ENCODE measurements around the gene LHFPL4.

LHFPL4 gene

DNA sequence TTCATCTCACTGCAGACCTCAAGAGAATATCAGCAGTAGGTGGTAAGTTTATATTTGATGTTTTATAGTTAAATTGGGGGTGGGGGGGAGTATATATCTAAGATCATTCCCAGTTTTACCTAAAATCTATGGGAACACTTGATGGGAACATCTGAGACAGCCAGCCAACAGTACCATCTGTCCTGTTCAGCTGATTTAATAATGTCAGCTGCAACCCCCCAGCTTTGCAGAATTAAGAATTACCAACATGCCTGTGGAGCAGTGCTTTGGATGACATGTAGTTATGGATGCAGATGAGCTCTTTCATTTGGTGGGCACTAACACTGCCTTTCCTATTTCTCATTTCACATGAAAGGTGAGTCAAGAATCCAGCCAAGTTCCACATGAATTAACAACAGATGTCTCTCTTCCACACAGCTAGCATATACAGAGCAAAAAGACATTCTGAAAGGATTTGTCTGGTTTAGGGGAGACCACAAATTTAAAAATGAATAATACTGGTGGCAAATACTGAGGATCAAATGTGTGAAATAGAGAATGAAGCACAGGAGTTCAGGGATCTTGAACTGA lies 80.0 kb downstream of the LHFPL4 start:
- no peak overlapping the region for H4K91ac ChIP-seq (ENCODE audit: low read depth, low read length, poor library complexity)
- no peak overlapping the region for H2BK5ac ChIP-seq (ENCODE audit: low read length)
- no peaks in the 10 kb centered on the region for H3K79me1 ChIP-seq (ENCODE audit: low read depth, low read length)
- H2BK120ac ChIP-seq (ENCODE audit: low read depth, low read length), result no peak overlapping the region
- no peak overlapping the region for H3K27ac ChIP-seq (replicated peaks; ENCODE audit: low read length)
- no peak overlapping the region for H2AK5ac ChIP-seq (ENCODE audit: low read depth, low read length)
- no peaks in the 10 kb centered on the region for H3K9me3 ChIP-seq (replicated peaks in 1 of 2; ENCODE audit: control insufficient read depth in 2 of 2, insufficient read depth in 1 of 2, low read depth in 1 of 2, low read length in 2 of 2)
- H3K4me3 ChIP-seq (ENCODE audit: low read length in 2 of 2), result no peak overlapping the region
- H3K36me3 ChIP-seq (replicated peaks in 1 of 2; ENCODE audit: control insufficient read depth in 2 of 2, insufficient read depth in 2 of 2, low read length in 2 of 2), result peaks cover 66 to 99% of the 10 kb centered on the region in 2 donors
- H3K14ac ChIP-seq (ENCODE audit: low read length), result no peak overlapping the region
- no peak overlapping the region for H3K23ac ChIP-seq (ENCODE audit: low read depth, low read length, poor library complexity)
- no peak overlapping the region for H2AFZ ChIP-seq (ENCODE audit: low read length)
- H3K4ac ChIP-seq (ENCODE audit: low read length), result no peak overlapping the region
- no peaks in the 10 kb centered on the region for H3K4me1 ChIP-seq (ENCODE audit: control insufficient read depth in 2 of 2, insufficient read depth in 1 of 2, low read depth in 1 of 2, low read length in 2 of 2)
- H4K8ac ChIP-seq (ENCODE audit: low read depth, low read length), result no peak overlapping the region
- H2BK15ac ChIP-seq (ENCODE audit: low read length), result no peak overlapping the region
- no peaks in the 10 kb centered on the region for H3K27me3 ChIP-seq (ENCODE audit: control insufficient read depth in 3 of 3, insufficient read depth in 3 of 3, low read depth in 1 of 3, low read length in 3 of 3)
- no peak overlapping the region for H3K9ac ChIP-seq (ENCODE audit: low read depth, low read length, poor library complexity)
- no peak for DNase-seq (ENCODE audit: low spot score)
- no peak overlapping the region for H2BK12ac ChIP-seq (ENCODE audit: low read length)
- no peak overlapping the region for H3K4me2 ChIP-seq (ENCODE audit: insufficient read depth, low read length, poor library complexity, severe bottlenecking)
- no peak overlapping the region for H3K18ac ChIP-seq (ENCODE audit: low read length)

DNA sequence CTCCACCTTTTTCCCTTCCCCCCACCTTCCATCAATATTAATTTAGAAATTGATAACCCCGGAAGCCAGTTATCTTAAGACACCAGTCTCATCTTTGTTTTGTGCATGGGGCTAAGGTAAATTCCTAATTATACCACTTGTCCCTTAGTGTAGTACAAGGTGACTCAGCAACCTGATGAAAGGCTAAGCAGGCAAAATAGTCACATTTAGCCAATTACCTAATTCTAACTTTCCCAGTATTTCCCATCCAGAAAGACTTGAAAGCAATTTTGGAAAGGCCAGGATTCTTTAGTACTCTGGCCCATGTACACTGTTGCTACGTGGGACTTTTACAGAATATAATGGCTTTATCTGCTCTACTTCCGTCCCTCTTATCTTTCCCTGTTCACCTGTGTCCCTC lies 83.6 kb downstream of the LHFPL4 start:
- H3K23ac ChIP-seq (ENCODE audit: low read depth, low read length, poor library complexity), result no peak overlapping the region
- H3K27me3 ChIP-seq (ENCODE audit: control insufficient read depth in 3 of 3, insufficient read depth in 3 of 3, low read depth in 1 of 3, low read length in 3 of 3), result no peaks in the 10 kb centered on the region
- no peaks in the 10 kb centered on the region for H3K79me1 ChIP-seq (ENCODE audit: low read depth, low read length)
- no peak overlapping the region for H4K91ac ChIP-seq (ENCODE audit: low read depth, low read length, poor library complexity)
- no peak overlapping the region for H4K8ac ChIP-seq (ENCODE audit: low read depth, low read length)
- H2BK5ac ChIP-seq (ENCODE audit: low read length), result no peak overlapping the region
- no peak overlapping the region for H2BK15ac ChIP-seq (ENCODE audit: low read length)
- no peak overlapping the region for H3K27ac ChIP-seq (replicated peaks; ENCODE audit: low read length)
- H3K9me3 ChIP-seq (replicated peaks in 1 of 2; ENCODE audit: control insufficient read depth in 2 of 2, insufficient read depth in 1 of 2, low read depth in 1 of 2, low read length in 2 of 2), result peaks cover 0 to 2% of the 10 kb centered on the region in 2 donors
- no peak overlapping the region for H3K4me2 ChIP-seq (ENCODE audit: insufficient read depth, low read length, poor library complexity, severe bottlenecking)
- no peak overlapping the region for H3K4ac ChIP-seq (ENCODE audit: low read length)
- H3K14ac ChIP-seq (ENCODE audit: low read length), result no peak overlapping the region
- H3K4me3 ChIP-seq (ENCODE audit: low read length in 2 of 2), result no peak overlapping the region
- no peak for DNase-seq (ENCODE audit: low spot score)
- no peak overlapping the region for H2BK120ac ChIP-seq (ENCODE audit: low read depth, low read length)
- H3K36me3 ChIP-seq (replicated peaks in 1 of 2; ENCODE audit: control insufficient read depth in 2 of 2, insufficient read depth in 2 of 2, low read length in 2 of 2), result peaks cover 61 to 99% of the 10 kb centered on the region in 2 donors
- H3K18ac ChIP-seq (ENCODE audit: low read length), result no peak overlapping the region
- no peak overlapping the region for H2AFZ ChIP-seq (ENCODE audit: low read length)
- H2AK5ac ChIP-seq (ENCODE audit: low read depth, low read length), result no peak overlapping the region
- no peak overlapping the region for H2BK12ac ChIP-seq (ENCODE audit: low read length)
- H3K9ac ChIP-seq (ENCODE audit: low read depth, low read length, poor library complexity), result no peak overlapping the region
- H3K4me1 ChIP-seq (ENCODE audit: control insufficient read depth in 2 of 2, insufficient read depth in 1 of 2, low read depth in 1 of 2, low read length in 2 of 2), result no peaks in the 10 kb centered on the region
- WGBS, 2 donors (ENCODE audit: extremely low coverage in 2 of 2, insufficient read length in 2 of 2, insufficient replicate concordance in 1 of 2), result no CpG with 5 or more reads among the region's 3 CpGs

DNA sequence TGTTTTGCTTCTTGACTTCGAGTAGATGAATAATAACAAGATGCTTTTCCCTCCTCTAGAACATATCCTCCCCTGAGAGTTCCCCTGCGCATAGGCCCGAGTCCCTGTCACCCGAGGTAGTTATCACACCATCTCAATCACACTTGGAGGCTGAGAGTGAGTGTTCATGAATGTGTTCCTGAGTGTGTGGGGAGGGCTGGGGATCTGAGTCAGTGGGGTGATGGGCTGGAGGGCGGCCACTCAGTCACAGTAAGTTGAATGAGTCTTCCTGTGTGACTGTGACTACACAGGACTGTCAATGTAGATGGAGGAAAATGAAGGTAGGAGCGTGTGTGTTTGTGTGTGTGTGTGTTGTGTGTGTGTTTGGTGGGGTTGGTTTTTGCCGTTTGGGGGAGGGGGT lies 85.2 kb downstream of the LHFPL4 start:
- Histone ChIP-seq H3K4ac (ENCODE audit: low read length) (no peak overlapping the region), H3K27me3 (ENCODE audit: control insufficient read depth in 3 of 3, insufficient read depth in 3 of 3, low read depth in 1 of 3, low read length in 3 of 3) (no peaks in the 10 kb centered on the region), H3K9ac (ENCODE audit: low read depth, low read length, poor library complexity) (no peak overlapping the region), H3K79me1 (ENCODE audit: low read depth, low read length) (no peaks in the 10 kb centered on the region), H2AFZ (ENCODE audit: low read length) (no peak overlapping the region), H2BK120ac (ENCODE audit: low read depth, low read length) (no peak overlapping the region), H3K36me3 (replicated peaks in 1 of 2; ENCODE audit: control insufficient read depth in 2 of 2, insufficient read depth in 2 of 2, low read length in 2 of 2) (peaks cover 60 to 99% of the 10 kb centered on the region in 2 donors), H3K4me3 (ENCODE audit: low read length in 2 of 2) (no peak overlapping the region), H3K4me1 (ENCODE audit: control insufficient read depth in 2 of 2, insufficient read depth in 1 of 2, low read depth in 1 of 2, low read length in 2 of 2) (no peaks in the 10 kb centered on the region), H2BK15ac (ENCODE audit: low read length) (no peak overlapping the region), H2BK12ac (ENCODE audit: low read length) (no peak overlapping the region), H3K9me3 (replicated peaks in 1 of 2; ENCODE audit: control insufficient read depth in 2 of 2, insufficient read depth in 1 of 2, low read depth in 1 of 2, low read length in 2 of 2) (peaks cover 0 to 2% of the 10 kb centered on the region in 2 donors), H3K18ac (ENCODE audit: low read length) (no peak overlapping the region), H3K4me2 (ENCODE audit: insufficient read depth, low read length, poor library complexity, severe bottlenecking) (no peak overlapping the region), H4K91ac (ENCODE audit: low read depth, low read length, poor library complexity) (no peak overlapping the region), H2AK5ac (ENCODE audit: low read depth, low read length) (no peak overlapping the region), H4K8ac (ENCODE audit: low read depth, low read length) (no peak overlapping the region), H3K14ac (ENCODE audit: low read length) (no peak overlapping the region), H3K27ac (replicated peaks; ENCODE audit: low read length) (no peak overlapping the region), H2BK5ac (ENCODE audit: low read length) (no peak overlapping the region), H3K23ac (ENCODE audit: low read depth, low read length, poor library complexity) (no peak overlapping the region)
- WGBS, 2 donors (ENCODE audit: extremely low coverage in 2 of 2, insufficient read length in 2 of 2, insufficient replicate concordance in 1 of 2), result 100% methylated on average over 2 of the region's 7 CpGs; no CpG with 5 or more reads in 1 of the 2 donors
- no peak for DNase-seq (ENCODE audit: low spot score)

DNA sequence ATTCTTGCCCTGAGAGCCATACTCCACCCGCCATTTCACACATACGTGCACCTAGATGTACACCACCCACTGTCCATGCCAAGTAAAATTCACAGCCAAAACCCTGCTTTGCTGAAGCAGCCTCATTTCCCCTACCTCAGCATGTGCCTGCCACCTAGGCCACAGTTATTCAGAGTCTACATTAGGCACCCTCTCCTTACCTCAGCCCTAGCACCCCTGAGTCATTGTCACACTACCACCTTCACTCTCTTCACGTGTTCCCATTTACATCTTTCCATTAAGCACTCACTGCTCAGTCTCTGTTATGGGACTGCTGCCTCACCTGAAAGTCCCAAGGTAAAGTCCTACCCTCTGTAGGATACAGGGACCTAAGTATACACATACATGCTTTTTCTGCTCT lies 86.2 kb downstream of the LHFPL4 start:
- Histone ChIP-seq H3K4me1 (ENCODE audit: control insufficient read depth in 2 of 2, insufficient read depth in 1 of 2, low read depth in 1 of 2, low read length in 2 of 2) (no peaks in the 10 kb centered on the region), H3K36me3 (replicated peaks in 1 of 2; ENCODE audit: control insufficient read depth in 2 of 2, insufficient read depth in 2 of 2, low read length in 2 of 2) (peaks cover 55 to 99% of the 10 kb centered on the region in 2 donors), H2BK15ac (ENCODE audit: low read length) (no peak overlapping the region), H2AK5ac (ENCODE audit: low read depth, low read length) (no peak overlapping the region), H4K91ac (ENCODE audit: low read depth, low read length, poor library complexity) (no peak overlapping the region), H3K18ac (ENCODE audit: low read length) (peak overlapping the region; percentile 24), H3K79me1 (ENCODE audit: low read depth, low read length) (peaks cover 1% of the 10 kb centered on the region), H2BK5ac (ENCODE audit: low read length) (no peak overlapping the region), H3K27me3 (ENCODE audit: control insufficient read depth in 3 of 3, insufficient read depth in 3 of 3, low read depth in 1 of 3, low read length in 3 of 3) (no peaks in the 10 kb centered on the region), H3K9me3 (replicated peaks in 1 of 2; ENCODE audit: control insufficient read depth in 2 of 2, insufficient read depth in 1 of 2, low read depth in 1 of 2, low read length in 2 of 2) (peaks cover 0 to 2% of the 10 kb centered on the region in 2 donors), H2BK12ac (ENCODE audit: low read length) (no peak overlapping the region), H3K23ac (ENCODE audit: low read depth, low read length, poor library complexity) (no peak overlapping the region), H3K27ac (replicated peaks; ENCODE audit: low read length) (no peak overlapping the region), H3K9ac (ENCODE audit: low read depth, low read length, poor library complexity) (no peak overlapping the region), H3K4me3 (ENCODE audit: low read length in 2 of 2) (no peak overlapping the region), H3K4me2 (ENCODE audit: insufficient read depth, low read length, poor library complexity, severe bottlenecking) (no peak overlapping the region), H3K4ac (ENCODE audit: low read length) (no peak overlapping the region), H2BK120ac (ENCODE audit: low read depth, low read length) (no peak overlapping the region), H3K14ac (ENCODE audit: low read length) (no peak overlapping the region), H4K8ac (ENCODE audit: low read depth, low read length) (no peak overlapping the region), H2AFZ (ENCODE audit: low read length) (no peak overlapping the region)
- no peak for DNase-seq (ENCODE audit: low spot score)
- no CpG with 5 or more reads among the region's 3 CpGs for WGBS, 2 donors (ENCODE audit: extremely low coverage in 2 of 2, insufficient read length in 2 of 2, insufficient replicate concordance in 1 of 2)
